Fibroblast of skin of left quadriceps (primary cell): ENCODE results near the gene DGCR2.
"Not testable (repeated sequence)": the region's sequence is repeated elsewhere in the genome, so short reads cannot be mapped to it uniquely, and the experiment has no call there.

Source experiments
- DNase-seq, 2 experiments: peaks; one replicate each; pipeline ENCODE4 v3.0.0-alpha.2; 2013; ENCODE audit warnings: low read depth in 2 of 2

The DGCR2 gene

DNA sequence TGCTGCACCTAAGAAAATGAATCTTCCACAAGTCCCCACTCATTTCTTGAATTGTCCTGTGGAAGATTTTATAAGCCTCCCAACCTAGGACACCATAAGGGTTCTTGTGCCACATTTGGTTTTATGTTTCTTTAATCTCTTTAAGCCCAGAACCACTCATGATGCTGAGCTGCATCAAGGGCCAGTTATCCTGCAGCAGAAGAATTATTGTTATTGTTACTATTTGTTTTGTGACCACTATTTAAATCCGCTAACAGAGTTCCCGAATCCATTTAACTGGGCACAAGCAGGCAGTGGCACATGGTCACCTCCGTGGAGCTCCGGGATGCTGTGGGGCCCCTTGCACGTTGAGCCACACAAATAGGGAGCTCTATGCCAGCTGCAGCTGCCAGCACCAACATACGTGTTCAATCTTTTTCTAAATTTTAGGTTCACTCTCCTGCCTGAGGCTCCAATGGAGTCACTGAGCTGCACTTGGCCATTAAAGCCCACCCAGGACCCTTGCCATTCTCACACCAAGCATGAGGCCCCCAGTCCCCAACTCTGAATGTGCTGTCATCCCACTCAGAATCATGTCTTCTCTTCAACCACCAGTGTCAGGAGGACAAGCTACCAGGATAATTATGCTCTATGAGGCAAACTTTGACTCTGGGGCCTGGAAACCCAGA, 60.6 kb downstream of the DGCR2 start:
- DNase-seq = no peak

- no peak for DNase-seq
Measured at GRCh38 chr22:19060356-19061009, 61.7 kb downstream of the DGCR2 start.

GRCh38 chr22:19059481-19060278, 62.5 kb downstream of the DGCR2 start:
- no peak for DNase-seq

DNA sequence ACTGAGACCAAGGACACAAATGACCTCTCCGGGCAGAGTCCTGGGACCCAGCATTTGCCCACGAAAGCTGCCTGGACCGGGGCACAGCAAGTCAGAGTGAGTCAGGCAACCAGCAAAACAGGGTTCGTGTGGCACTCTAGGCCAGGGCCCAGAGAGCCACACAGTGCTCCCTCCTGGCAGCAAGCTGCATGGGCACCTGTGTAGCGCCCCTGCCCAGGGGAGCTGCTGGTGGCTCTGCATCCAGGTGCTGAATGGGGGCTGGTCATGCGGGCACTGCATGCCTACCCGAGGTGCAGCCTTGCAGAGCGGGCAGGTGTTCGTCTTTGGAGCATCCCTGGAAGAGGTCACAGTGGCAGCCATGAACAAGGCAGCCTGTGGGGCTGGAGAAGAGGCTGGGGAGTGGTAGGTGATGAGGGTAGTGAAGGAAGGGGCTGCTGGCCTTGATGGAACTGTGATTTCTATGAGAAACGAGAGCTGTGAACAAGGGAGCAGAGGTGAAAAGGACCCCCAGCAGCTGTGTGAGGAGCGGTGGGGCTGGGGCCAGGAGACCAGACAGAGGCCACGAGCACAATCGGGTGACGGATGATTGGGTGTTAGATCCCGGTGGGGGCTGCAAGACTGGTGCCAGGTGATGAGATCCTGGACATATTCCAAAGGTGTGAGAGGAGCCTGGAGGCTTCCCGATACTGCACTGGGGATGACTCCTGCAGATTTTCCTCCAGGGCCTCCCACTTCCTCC, 63.3 kb downstream of the DGCR2 start:
- DNase-seq = no peak

DNA sequence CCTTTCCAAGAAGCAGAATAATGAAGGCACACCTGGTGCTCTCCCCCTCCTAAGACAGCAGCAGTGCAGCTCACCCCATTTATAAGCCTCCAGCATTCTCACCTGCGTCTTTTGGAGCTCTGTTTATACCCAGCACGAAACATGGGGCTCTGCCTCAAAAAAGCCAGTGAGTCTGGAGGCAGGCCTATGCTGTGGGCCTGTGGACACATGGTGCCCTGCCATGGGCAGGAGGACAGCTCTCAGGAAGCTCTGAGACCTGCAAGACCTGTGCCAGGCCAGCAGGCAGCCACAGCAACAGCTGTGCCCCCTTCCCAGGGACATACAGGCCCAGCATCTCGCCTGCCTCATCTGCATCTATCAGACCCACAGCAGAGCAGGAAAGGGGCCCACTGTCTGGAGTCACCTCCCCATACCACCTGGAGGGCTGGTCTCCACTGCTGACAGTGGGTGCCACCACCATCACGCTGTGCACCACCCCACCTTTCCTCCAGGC, 64.2 kb downstream of the DGCR2 start:
- DNase-seq = no peak

DNA sequence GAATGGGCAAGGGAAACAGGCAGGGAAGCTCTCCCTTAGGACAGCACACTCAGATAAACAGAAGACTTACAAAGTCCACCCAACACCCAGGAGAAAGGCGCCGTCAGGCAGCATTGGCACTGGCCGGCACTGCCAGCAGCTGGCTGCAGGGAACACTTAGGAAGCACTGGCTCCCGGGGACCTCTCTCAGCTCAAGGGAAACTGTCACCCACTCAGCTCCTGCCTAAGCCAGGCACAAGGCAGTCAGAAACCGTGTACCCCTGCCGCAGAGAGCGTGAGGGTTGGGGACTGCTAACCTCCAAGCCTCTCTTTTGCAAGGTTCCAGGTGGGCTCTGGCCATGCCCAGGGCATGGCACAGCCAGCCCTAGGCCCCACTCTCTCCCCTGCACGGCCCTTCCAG, 64.7 kb downstream of the DGCR2 start:
- no peak for DNase-seq

DNA sequence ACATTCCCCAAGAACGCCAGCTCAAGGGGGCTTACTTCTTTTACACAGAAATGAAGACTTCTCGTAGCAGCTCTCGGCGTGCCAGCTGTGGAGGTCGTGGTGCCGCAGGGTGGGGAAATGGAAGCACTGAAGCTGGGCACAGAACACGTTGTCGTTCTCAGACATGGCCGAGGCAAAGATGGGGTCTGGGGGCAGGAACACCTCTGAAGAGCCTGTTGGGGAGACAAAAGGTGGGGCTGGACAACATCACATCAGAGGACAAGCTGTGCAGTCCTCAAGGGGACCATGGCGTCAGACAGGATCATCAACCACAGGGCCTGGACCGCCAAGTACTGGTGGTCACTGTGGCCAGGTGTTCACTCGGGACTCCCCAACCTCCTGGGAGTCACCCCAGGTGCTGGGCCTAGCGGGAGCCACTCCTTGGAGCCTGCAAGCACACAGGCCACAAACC, 65.2 kb downstream of the DGCR2 start:
- DNase-seq = no peak

DNA sequence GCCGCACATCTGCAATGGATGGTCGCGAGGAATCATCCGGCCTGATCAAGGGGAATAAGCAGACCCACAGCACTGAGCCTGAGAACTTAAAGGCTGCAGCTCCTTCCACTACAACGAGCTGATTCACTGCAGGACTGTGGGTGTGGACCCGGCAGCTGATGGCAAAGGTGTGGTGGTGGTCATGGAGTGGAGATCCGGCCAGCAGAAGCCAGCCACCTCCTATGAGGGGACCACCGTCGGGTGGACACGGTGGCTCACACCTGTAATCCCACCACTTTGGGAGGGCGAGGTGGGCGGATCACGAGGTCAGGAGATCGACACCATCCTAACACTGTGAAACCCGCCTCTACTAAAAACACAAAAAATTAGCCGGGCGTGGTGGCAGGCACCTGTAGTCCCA, 66.4 kb downstream of the DGCR2 start:
- no peak for DNase-seq

DNA sequence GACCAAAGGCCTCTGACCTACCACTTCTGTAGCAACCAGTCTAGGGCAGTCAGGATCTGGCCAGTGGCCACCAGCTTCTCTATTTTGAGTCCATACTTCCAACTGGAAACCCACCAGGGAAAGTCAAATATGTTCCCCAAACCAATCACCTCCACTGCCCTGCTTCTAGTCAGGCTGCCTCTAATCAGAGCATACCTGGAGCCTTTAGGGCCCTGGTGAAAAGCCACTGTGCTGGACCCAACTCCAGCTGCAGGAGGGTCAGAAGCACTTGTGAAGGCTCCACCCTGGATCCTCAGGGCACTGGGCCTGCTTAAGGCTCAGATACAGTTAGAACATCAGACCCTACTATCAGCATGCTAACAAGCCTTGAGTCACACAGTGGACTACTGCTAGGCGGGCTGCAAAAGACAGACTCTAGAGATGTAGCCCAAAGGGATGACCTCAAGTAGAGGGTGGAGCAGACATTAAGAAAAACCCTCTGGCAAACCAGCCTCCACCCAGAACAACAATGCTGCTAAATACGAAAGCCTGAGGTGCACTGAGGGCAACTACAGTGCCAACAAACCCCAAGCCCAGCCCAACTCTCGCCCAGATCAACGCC, 69.2 kb downstream of the DGCR2 start:
- no peak for DNase-seq

DNA sequence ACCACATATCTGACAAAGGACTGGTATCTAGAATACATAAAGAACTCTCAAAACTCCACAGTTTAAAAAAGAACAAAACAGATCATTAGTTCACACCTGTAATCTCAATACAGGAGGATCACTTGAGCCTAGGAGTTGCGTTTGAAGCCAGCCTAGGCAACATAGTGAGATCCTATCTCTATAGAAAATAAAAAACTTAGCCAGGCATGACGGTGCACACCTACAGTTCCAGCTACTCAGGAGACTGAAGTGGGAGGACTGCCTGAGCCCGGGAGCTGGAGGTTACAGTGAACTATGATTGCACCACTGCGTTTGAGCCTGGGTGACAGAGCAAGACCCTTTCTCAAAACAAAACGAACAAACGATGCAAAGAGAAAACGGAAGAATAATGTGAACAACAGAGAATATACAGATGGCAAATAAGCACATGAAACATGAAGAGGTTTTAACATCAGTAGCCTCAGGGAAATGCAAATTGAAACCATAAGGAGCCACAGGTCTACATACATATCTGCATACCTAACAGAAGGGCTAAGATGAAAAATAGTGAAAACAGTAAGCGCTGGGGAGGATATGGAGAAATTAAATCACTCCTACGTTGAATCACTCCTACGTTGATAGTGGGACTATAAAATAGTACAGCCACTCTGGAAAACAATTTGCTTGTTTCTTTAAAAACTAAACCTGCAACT, 70.7 kb downstream of the DGCR2 start:
- DNase-seq = no peak

DNA sequence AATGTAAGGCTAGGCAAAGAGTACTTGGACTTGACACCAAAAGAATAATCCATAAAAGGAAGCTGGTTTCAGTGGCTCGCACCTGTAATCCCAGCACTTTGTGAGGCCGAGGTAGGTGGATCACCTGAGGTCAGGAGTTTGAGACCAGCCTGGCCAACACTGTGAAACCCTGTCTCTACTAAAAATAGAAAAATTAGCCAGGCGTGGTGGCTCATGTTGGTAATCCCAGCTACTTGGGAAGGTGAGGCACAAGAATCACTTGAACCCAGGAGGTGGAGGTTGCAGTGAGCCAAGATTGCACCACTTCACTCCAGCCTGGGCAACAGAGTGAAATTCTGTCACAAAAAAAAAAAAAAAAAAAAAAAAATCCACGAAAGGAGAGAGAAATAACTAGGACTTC, 71.4 kb downstream of the DGCR2 start:
- DNase-seq = not testable (repeated sequence)

DNA sequence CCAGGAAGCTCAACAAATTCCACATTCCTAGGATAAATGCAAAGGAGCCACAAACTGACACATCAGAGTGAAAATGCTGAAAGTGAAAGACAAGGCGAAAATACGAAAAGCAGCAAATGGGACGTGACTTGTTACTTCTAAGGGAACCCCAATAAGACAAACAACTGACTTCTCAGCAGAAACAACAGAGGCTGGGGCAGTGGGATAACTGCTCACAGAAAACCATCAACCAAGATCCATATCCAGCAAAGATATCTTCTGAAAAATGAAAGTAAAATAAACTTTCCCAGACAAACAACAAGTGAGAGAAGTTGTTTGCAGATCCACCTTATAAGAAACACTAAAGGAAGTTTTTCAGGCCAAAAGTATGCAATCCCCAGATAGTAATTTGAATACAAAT, 72.1 kb downstream of the DGCR2 start:
- no peak for DNase-seq

DNA sequence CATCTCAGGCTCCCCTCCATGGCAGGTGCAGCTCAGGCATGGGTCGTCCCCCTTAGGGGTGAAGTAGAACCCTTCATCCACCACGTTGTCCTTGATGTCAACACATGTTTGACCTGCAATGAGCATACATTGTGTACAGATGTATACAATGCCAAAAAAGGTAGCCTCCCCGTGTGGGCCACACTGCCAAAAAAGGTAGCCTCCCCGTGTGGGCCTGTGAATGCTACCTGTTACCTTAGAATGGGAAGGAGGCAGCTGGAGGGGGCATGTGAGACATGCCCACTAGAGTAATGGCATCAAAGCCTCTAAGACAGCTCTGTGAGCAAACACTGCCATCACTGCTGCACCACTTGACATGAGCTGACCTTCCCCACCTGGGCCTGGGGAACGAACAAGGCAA, 73.7 kb downstream of the DGCR2 start:
- no peak for DNase-seq

- no peak for DNase-seq
Measured at GRCh38 chr22:19047993-19048392, 74.2 kb downstream of the DGCR2 start.

GRCh38 chr22:19046719-19047609, 75.2 kb downstream of the DGCR2 start:
- no peak for DNase-seq

DNA sequence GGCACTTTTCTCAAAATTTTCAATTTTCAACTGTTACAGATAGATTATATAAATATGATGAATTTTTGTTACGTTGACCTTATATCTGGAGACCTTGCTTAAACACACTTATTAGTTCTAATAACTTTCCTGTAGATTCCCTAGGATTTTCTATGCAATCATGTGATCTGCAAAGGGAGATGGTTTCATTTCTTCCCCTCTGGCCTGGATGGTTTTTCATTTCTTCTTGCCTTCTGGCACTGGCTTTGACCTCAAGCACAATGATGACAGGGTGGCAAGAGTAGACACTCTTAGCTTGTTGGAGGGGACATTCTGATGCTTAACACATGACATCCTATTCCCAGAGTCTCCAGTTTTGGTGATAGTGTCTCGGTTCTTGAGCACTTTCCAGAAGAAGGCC, 75.9 kb downstream of the DGCR2 start:
- no peak for DNase-seq

DNA sequence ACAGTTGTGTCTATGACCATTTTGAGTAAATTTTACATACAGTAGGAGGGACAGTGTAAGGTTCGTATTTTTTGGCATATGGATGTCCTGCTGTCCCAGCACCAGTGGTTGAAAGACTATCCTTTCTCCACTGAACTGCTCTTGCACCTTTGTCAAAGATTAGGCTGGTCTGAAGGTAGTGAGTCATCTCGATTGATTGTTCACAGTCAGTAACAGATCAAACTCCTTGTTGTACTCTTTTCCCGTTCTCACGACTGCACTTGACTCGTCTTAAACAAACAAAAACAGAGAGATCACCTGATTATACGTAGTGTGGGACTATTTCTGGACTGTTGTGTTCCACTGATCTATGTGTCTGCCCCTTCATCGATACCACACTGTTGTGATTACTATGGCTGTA, 77.1 kb downstream of the DGCR2 start:
- DNase-seq = no peak

DNA sequence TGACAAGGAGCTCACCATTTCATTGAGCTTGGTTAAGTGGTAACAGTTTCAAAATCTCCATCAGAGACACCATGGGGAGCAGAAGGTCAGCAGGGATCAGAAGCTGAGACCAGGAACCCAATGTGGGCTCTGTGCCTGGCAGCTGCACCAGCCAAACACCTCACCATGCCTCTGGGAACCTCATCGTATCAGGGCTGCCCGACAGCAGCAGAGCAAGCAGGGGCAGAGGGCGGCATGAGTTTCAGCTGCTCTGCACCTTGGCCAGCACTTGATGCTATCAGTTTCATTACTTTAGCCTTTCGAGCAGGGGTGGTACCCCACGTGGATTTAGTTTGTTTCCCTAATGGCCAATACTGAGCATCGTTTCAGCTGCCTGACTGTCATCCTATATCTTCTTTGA, 77.8 kb downstream of the DGCR2 start:
- no peak for DNase-seq

DNA sequence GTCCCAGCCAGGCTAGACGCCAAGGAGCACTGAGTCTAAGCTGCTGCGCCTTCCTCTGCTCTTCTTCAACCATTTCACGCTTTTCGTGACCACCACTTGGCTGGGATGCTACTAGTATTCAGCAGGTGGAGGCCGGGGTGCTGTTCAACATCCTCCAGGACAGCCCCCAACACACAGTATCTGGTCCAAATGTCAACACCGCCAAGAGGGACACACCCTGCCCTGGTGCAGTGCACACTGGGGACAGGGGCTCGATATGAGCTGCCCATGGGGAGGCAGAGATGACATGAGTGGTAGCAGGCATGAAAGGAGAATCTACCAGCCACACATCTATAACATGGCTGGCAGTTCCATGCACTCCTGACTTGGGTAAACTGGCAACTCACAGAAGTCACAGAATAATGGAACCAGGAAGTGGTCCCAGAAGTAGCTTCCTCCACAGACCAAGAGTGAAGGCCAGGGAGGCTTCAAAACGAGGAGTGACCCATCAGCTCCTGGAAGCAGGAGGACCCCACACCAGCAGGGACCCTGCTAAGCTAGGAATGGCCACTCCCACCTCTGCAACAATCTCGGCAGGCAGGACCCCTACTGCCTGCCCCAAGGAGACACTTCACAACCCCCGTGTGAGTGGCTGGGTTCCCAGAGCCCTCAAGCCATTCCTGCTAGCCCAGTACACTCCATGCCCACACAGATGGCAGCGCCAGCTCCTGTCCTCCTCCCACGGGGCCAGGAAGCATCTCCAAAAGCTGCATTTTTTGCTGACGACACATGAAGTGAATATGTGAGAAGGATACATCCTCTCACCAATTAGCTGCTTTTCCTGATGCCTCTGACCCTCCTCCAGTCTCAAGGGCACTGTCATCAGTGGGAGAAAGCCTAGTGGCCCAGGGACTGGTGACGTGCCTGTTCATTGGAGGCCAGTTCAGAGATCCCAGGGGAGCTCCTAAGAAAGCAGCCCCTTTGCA, 78.8 kb downstream of the DGCR2 start:
- DNase-seq = no peak
